Breast epithelium (tissue), 4 donors: Measurements from ENCODE around the gene CUBN. TPM values are rescaled to one million over a fixed set of nuclear protein-coding genes. Genes with fewer than 3 reads are reported as not detected.

Source experiments
- DNase-seq, 2 donors: peaks; one replicate each; pipeline ENCODE4 v3.0.0-alpha.2; 2019; ENCODE audit warnings: low spot score in 2 of 2
- H3K27ac ChIP-seq, 2 donors: fragments of 200-600 bp; sonication (generic) in 1 of 2; one replicate each; pipeline ENCODE4 v1.5.1; 2016 to 2019; ENCODE audit warnings: mild to moderate bottlenecking in 1 of 2
- H3K27me3 ChIP-seq, 2 donors: fragments of 200-600 bp; sonication (generic) in 1 of 2; one replicate each; pipeline versions ENCODE4 v1.5.1 to v1.6.0; 2017 to 2019; ENCODE audit warnings: control low read depth in 1 of 2, mild to moderate bottlenecking in 1 of 2
- H3K36me3 ChIP-seq: fragments of 200-600 bp; one replicate; pipeline ENCODE4 v1.5.1; 2019
- H3K4me1 ChIP-seq, 2 donors: fragments of 200-600 bp; sonication (generic); one replicate each; pipeline ENCODE4 v1.5.1; 2016 to 2019; ENCODE audit warnings: control low read depth in 1 of 2
- H3K4me3 ChIP-seq, 3 donors: fragments of 200-600 bp; sonication (generic); 1 replicate in 2 of 3; 2 replicates in 1 of 3; pipeline ENCODE4 v1.5.1; 2016 to 2019; ENCODE audit warnings: mild to moderate bottlenecking in 3 of 3, moderate library complexity in 2 of 3
- H3K9me3 ChIP-seq, 2 donors: fragments of 200-600 bp; sonication (generic) in 1 of 2; one replicate each; pipeline ENCODE4 v1.5.1; 2016 to 2019; ENCODE audit warnings: control low read depth in 1 of 2
- POLR2A ChIP-seq: fragments of 450-650 bp; IDR thresholded peaks from one replicate; pipeline ENCODE4 v1.6.1; 2016; ENCODE audit warnings: antibody characterized with exemption, mild to moderate bottlenecking, moderate library complexity
- POLR2AphosphoS5 ChIP-seq, 3 donors: sonication (generic); formaldehyde crosslinking; IDR thresholded peaks; one replicate each; pipeline ENCODE4 v1.6.1; 2017; ENCODE audit warnings: antibody characterized with exemption in 3 of 3
- intact Hi-C: fragments of 100-400 bp; cut with DNase I; formaldehyde crosslinking; loops from one replicate; pipeline ENCODE4 v1.15.1; 2023; ENCODE audit warnings: low total_unique reads
- total RNA-seq, 3 donors: library from RNA; depleted of rRNA; stranded (reverse); fragments of >200 nt; gene quantifications; one replicate each; pipeline ENCODE4 v1.1.0, GENCODE V29; 2016
- TF ChIP-seq, protein P1 (sequence below), 3 donors: fragments of 450-650 bp; IDR thresholded peaks; one replicate each; pipeline ENCODE4 v1.5.1; 2016 to 2017; ENCODE audit warnings: antibody characterized with exemption in 3 of 3, mild to moderate bottlenecking in 3 of 3, moderate library complexity in 3 of 3

Gene CUBN
- total RNA-seq, 3 donors from 2014 or later = 1.6 to 5.7 (median 5.0) TPM

DNA sequence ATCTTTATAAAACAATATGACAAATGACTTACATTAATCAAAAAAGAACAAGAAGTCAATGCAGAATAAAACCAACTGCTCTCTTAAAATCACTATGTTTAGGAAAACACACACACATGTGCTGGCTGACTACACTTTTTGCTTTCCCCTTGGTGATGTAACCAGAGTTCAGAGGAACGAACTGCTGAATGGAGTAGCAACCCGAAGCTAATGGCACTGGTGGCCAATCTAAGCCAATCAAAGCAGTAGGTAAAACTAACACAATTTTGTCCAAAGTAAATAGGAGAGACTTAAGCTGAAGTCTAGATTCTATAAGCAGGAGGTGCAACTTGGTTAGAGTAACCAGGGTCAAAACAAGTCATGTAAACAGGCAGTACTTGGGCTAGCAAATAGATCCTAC, 33.2 kb upstream of the CUBN start:
- DNase-seq = no peak
- Histone ChIP-seq H3K36me3 (no peaks in the 10 kb centered on the region), H3K4me3 (no peak overlapping the region), H3K4me1 (no peaks in the 10 kb centered on the region), H3K9me3 (no peaks in the 10 kb centered on the region), H3K27me3 (no peaks in the 10 kb centered on the region), H3K27ac (no peak overlapping the region)
- intact Hi-C loops = no loop called here
- TF ChIP-seq, protein P1, sequence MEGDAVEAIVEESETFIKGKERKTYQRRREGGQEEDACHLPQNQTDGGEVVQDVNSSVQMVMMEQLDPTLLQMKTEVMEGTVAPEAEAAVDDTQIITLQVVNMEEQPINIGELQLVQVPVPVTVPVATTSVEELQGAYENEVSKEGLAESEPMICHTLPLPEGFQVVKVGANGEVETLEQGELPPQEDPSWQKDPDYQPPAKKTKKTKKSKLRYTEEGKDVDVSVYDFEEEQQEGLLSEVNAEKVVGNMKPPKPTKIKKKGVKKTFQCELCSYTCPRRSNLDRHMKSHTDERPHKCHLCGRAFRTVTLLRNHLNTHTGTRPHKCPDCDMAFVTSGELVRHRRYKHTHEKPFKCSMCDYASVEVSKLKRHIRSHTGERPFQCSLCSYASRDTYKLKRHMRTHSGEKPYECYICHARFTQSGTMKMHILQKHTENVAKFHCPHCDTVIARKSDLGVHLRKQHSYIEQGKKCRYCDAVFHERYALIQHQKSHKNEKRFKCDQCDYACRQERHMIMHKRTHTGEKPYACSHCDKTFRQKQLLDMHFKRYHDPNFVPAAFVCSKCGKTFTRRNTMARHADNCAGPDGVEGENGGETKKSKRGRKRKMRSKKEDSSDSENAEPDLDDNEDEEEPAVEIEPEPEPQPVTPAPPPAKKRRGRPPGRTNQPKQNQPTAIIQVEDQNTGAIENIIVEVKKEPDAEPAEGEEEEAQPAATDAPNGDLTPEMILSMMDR (IDR thresholded peaks at IDR 0.05) = no peak
- TF ChIP-seq POLR2AphosphoS5 (IDR thresholded peaks at IDR 0.05) = no peak
- TF ChIP-seq POLR2A = no peak

DNA sequence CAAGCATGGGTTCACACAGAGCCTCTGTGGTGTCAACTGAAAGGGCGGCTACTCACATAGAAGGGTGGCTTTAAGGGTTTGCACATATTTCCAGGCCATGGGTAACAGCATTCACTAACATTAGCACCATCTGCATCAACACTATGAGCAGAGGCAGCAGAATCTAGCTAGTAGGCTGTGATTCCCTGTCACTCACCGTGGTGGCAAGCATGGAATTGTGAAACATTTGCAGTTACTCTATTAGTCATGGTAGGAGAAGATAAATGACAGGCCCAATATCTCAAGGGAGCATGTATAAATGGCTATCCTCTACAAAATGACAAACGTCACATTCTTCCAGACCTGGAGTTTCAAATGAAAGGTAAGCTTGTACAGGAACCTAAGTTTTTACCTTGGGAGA, 32.2 kb upstream of the CUBN start:
- no peaks in the 10 kb centered on the region for H3K9me3 ChIP-seq
- H3K27ac ChIP-seq = no peak overlapping the region
- intact Hi-C loops = no loop called here
- TF ChIP-seq POLR2A (no peak), POLR2AphosphoS5 (IDR thresholded peaks at IDR 0.05) (no peak)
- TF ChIP-seq, protein P1 (IDR thresholded peaks at IDR 0.05) = no peak
- no peaks in the 10 kb centered on the region for H3K4me1 ChIP-seq
- no peaks in the 10 kb centered on the region for H3K36me3 ChIP-seq
- no peak for DNase-seq
- H3K27me3 ChIP-seq = no peaks in the 10 kb centered on the region
- H3K4me3 ChIP-seq = no peak overlapping the region

DNA sequence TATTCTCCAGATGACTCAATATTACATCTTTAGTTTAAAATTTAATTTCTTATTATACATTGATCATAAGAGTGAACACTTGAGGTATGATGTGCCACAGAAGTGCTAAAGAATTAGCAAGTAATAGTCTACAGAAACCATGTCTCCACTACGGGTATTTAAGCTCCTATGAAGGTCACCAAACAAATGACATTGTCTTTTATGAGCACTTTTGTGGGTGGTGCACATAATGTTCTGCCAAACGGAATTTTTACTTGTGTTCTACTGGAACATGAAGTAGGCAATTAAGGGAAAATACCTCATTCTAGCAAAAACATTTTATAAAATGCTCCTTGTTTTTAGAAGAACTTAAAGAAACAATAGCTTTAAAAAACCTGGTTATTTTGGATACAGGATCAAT, 27.4 kb upstream of the CUBN start:
- H3K36me3 ChIP-seq = no peaks in the 10 kb centered on the region
- H3K9me3 ChIP-seq = no peaks in the 10 kb centered on the region
- no peak overlapping the region for H3K27ac ChIP-seq
- H3K4me3 ChIP-seq = no peak overlapping the region
- H3K27me3 ChIP-seq = no peaks in the 10 kb centered on the region
- TF ChIP-seq, protein P1 (IDR thresholded peaks at IDR 0.05) = no peak
- no peak for TF ChIP-seq POLR2A
- no peak for TF ChIP-seq POLR2AphosphoS5 (IDR thresholded peaks at IDR 0.05)
- DNase-seq = no peak
- intact Hi-C loops = no loop called here
- no peaks in the 10 kb centered on the region for H3K4me1 ChIP-seq

DNA sequence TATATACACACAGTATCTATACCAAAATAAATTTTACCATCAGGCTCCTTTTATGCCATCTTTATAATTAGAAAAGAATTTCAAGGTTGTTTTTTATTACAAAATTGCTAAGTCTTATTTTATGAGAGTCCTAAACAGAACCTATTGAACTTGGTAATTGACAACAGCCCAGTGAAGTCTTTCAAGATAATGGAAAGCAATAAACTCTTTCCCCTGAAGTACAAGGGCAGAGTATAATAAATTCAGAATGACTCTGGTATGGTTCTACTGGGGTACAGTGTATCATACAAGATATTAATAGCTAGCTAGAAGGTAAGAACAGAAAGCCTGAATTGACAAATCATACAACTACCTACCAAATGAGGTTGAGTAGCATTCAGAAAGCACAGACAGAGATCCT, 26.2 kb upstream of the CUBN start:
- H3K36me3 ChIP-seq = no peaks in the 10 kb centered on the region
- H3K9me3 ChIP-seq = no peaks in the 10 kb centered on the region
- no peak for DNase-seq
- no peaks in the 10 kb centered on the region for H3K27me3 ChIP-seq
- no peak overlapping the region for H3K4me3 ChIP-seq
- no peaks in the 10 kb centered on the region for H3K4me1 ChIP-seq
- no peak overlapping the region for H3K27ac ChIP-seq
- intact Hi-C loops = no loop called here
- TF ChIP-seq POLR2A (no peak), POLR2AphosphoS5 (IDR thresholded peaks at IDR 0.05) (no peak)
- TF ChIP-seq, protein P1 (IDR thresholded peaks at IDR 0.05) = no peak

DNA sequence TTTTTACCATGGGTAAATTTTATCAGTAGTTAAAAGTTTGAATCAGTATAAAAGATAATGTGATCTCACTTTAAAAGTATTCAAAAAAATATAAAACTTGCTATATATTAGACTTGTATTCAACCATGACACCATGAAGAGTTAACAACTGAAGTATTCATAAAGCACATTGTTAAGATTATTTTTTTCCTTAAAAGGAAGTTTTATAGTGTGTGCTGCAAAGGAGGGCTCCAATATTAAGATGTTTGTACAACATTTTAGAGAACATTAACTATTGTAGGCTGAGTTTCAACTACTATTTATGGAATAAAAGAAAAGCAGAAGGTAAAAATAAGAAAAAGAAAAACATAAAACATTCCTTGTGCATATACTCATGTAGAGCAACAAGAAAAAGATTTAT, 24.5 kb upstream of the CUBN start:
- H3K9me3 ChIP-seq = no peaks in the 10 kb centered on the region
- no peaks in the 10 kb centered on the region for H3K4me1 ChIP-seq
- no peaks in the 10 kb centered on the region for H3K36me3 ChIP-seq
- no peak overlapping the region for H3K27ac ChIP-seq
- intact Hi-C loops = no loop called here
- TF ChIP-seq POLR2A (no peak), POLR2AphosphoS5 (IDR thresholded peaks at IDR 0.05) (no peak)
- TF ChIP-seq, protein P1 (IDR thresholded peaks at IDR 0.05) = no peak
- H3K27me3 ChIP-seq = no peaks in the 10 kb centered on the region
- H3K4me3 ChIP-seq = no peak overlapping the region
- no peak for DNase-seq
